HG03159 (cell line): ENCODE results near the gene SHMT1.
"Not testable (repeated sequence)": the region's sequence is repeated elsewhere in the genome, so short reads cannot be mapped to it uniquely, and the experiment has no call there.

Source experiments
- ATAC-seq: cut with Tn5 transposase; IDR thresholded peaks from one replicate; pipeline ENCODE4 v1.9.1; 2021; ENCODE audit warnings: mild to moderate bottlenecking, moderate library complexity; ENCODE audit not compliant: unreplicated experiment

Gene SHMT1

DNA sequence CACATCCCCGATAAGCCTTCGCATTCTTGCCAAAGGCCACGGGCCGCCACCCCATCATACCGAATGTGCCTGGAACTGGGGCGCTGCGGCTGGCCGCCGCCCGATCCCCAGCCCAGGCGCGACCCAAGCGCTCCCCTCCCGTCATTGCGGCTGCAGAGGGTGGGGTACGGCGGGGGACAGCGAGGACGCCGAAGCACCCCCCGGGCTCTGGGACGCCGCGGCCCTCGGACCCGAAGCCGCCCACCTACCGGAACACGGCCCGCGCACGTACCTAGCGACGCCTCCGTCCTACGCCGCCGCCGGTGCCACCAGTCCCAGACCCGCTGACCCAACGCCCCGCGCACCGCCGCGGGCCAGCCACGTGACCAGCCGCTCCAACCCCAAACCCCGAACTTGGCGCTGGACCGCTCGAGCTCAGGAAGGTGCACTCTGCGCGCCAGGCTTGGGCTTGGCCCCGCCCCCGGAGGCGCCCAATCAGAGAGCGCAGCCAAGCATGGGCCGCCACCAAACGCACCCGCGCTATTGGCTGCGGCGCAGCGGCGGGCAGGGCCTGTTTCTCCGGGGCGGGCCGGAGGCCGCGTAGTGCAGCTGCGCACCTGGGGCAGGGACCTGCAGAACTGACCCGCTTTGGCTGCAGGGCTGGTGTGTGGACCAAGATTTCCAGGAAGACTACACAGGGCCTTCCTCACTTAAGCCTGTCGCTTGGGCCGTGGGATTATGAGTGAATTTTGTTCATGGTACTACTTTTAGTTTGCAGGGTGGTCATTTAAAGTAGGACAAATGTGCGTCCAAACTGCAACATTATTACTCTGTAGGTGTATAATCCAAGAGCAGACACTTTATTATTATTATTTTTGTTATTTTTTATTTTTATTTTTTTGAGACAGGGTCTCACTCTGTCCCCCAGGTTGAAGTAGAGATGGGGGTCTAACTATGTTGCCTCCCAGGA, at the start of gene SHMT1:
SHMT1 (minus strand) TSS at position 450 of the 949 bp plus-strand sequence. CDS start 7,569 bp downstream, outside the sequence.
- ATAC-seq, result peak; percentile 96

DNA sequence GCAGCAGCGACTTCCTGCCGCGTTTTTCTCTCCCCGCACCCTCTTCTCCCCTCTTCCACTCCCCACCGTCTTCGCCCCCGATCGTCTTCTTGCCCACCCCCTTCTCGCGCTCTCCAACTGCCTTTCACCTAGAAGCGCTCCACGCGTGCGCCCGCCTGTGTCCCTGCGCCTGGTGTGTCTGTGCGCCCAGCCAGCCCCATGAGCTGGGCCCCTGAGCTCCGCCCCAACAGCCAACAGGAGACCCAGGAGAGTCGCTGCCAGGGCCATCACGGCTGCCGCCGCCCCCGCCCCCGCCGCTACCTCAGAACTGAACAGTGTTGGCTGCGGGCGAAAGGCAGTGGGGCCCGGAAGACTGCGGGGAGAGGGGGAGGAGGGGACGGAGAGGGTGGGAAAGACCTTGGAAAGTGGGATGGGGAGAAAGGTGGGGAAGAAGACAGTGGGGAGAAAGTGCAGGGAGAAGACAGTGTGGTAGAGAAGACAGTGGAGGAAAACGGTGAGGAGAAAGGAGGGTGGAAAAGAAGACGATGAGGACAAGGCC, 48.7 kb upstream of the SHMT1 start:
- not testable (repeated sequence) for ATAC-seq

DNA sequence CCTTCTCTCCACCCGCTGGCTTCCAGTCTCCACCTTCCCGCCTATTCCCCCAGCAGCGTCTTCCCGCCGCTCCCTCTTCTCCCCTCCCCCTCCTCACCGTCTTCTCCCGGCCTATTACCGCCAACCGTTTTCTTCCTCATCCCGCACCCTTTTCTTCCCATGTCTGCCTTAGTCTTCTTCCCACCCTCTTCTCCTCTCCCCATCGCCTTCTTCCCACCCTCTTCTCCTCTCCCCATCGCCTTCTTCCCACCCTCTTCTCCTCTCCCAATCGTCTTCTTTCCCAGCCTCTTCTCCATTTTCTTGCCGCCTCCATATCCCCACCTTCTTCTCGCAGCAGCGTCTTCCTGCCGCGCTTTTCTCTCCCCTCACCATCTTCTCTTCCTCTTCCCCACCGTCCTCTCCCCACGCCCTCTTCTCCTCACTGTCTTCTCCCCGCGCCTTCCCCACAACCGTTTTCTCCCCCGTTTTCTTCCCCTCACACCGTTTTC, 48.1 kb upstream of the SHMT1 start:
- ATAC-seq, result not testable (repeated sequence)

DNA sequence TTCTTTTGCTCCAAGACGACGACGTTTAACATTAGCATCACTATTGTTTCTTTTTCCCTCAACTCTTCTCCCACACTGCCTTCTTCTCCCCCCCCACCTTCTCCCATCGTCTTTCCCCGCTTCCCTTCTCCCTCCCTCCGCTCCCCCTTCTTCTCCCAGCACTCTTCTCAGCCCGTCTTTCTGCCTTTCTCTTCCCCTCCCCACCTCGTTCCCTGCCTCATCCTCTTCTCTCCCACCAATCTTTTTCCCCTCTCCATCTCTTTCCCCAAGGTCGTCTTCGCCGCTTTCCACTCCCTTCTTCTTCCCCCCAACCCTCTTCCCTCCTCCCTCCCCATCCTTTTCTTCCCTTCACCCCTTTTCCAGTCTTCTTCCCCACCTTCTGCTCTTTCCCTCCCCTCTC, 47.4 kb upstream of the SHMT1 start:
- ATAC-seq, result not testable (repeated sequence)

DNA sequence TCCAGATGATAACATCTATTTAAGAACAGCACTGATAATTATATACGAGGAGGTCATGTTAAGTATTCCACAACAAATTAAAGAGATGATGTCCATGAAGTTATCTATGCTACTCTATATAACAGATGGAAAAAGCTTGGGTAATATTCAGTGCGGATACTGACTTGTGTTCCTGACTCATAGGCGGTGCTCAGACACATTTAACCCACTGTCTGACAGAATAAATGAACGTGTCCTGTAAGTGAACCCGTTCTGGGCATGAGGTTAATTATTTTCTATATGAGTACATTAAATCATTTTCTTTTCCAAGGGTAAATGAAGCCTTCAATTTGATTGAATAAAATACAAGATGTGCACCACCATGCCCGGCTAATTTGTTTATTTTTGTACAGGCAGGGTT, 46.0 kb upstream of the SHMT1 start:
- ATAC-seq, result not testable (repeated sequence)

DNA sequence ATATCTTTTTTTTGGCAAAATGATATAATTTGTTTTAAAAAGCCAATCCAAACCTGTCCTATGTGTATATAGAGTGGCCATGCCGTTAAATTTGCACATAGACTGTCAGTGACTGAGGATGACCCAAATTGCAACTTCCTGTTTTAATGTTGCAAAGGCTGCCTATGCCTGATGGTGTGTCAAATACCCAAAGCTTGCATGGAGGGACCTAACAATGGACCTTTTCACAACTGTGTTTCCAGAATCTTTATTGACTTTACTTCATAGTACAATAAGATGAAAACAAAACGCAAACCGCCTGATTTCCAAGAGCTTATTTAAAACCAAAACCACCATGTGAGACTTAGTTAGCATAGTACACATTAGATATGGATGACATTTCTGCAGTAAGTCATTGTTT, 45.6 kb upstream of the SHMT1 start:
- not testable (repeated sequence) for ATAC-seq

DNA sequence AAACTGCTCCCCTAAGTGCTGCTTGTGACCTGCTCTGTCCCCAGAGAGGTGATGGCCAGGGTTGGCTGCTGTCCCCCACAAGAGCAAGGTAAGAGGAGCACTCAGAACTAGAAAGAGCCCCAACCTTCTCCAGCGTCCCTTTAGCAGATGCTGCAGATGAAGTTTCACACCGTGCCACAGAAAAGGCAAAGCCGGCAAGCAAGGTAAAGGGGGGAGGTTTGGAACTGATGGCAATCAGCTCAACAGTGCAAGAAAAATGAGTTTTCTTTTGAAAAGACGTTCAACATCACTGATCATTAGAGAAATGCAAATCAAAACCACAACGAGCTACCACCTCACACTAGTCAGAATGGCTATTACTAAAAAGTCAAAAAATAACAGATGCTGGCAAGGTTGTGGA, 40.3 kb upstream of the SHMT1 start:
- peak; percentile 75 for ATAC-seq

DNA sequence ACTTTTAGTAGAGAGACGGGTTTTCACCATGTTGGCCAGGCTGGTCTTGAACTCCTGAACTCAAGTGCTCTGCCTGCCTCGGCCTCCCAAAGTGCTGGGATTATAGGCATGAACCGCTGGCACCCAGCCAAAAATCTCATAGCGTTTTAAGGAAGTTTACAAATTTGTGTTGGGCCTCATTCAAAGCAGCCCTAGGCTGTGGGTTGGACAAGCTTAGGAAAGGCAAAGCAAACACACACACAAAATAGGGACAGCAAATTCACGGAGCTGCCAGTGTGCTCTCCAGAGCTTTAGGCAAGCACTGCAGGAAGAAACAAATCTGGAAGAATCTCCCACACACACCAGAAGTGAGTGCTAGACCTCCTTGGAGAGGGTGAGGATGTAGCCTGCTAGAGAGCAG, 39.8 kb upstream of the SHMT1 start:
- ATAC-seq, result not testable (repeated sequence)

DNA sequence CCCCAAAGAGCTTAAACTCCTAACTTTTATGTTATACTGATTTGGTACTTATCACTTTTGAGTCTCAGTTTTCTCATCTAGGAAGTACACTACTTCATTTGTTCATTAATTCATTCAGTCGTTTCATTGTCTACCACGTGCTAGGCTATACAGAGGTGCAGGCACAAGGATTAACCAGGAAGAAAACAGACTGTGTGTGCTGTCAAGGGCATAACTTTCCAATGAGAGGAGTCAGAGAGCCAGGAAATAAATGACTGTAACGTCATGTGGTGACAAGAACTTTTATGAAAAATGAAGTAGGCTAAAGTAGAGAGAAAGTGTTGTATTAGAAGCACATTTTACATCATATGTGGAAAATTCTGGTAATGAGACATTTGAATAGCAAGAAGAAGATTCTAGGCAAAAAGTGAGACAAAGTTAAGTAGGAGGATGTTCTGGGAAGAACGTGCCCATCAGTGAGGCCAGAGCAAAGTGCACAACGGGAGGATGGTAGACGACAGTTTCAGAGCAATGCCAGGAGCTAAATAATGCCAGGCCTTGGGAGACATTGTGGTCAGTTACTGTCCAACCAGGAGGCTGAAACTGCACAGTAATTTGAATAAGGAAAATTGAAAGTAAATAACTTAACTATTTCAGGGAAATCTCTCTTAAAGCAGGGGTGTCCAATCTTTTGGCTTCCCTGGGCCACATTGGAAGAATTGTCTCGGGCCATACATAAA, 38.7 kb upstream of the SHMT1 start:
- not testable (repeated sequence) for ATAC-seq

DNA sequence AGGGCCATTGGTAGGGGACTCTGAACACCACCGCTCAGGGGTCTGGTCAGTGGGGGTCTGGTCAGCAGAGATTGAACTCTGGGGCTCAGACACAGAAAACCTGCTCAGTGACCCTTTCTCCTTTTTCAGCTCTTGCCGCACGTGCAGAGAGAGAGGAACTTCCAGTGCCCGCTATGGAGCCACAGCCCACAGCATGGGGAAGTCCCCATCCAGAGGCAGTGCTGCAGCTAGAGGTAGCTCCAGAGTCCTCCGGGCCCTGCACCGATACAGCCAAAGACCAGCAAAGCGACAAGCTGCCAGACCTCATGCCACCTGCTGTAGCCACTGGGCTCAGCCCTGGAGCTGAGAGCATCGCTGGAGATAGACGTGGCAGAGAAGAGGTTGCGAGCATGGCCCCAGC, 25.4 kb upstream of the SHMT1 start:
- not testable (repeated sequence) for ATAC-seq

DNA sequence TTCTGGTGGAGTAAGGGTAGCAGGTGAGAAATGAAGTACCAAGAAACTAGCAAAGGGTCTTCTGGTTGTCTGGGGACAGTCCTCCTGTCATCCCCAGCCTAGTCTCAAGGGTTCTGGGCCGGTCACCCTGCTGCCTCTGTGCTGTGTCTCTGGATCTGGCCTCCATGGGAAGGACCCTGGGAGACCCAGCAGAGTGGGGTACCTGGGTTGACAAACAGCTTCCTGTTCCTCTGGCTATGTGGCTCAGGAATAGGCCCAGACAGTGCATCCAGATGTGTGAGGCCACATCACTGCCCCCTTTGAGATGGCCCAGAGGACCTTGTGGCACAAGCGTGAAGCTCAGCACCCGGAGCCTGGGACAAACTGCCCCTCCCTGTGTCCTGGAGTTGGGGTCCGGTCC, 24.9 kb upstream of the SHMT1 start:
- ATAC-seq, result not testable (repeated sequence)

DNA sequence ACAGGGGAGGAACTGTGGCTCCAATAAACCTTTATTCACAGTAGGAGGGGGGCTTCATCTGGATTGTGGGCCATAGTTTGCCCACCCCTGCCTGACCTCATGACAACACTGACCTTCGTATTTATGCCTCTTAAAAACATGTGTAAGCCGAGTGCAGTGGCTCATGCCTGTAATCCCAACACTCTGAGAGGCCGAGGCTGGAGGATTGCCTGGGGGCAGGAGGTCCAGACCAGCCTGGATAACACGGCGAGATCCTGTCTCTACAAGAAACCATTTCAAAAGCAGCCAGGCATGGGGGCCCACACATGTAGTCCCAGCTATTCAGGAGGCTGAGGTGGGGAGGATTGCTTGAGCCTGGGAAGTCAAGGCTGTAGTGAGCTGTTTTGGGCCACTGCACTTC, 24.2 kb upstream of the SHMT1 start:
- ATAC-seq, result not testable (repeated sequence)

DNA sequence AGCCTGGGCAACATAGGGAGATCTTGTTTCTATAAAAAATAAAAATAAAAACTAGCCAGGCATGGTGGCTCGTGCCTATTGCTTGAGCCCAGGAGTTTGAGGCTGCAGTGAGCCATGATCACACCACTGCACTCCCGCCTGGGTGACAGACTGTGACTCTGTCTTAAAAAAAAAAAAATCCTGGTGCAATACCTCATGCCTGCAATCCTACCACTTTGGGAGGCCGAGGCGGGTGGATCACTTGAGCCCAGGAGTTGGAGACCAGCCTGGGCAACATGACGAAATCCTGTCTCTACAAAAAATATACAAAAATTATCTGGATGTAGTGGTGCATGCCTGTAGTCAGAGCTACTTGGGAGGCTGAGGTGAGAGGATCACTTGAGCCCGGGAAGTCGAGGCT, 20.9 kb upstream of the SHMT1 start:
- ATAC-seq, result not testable (repeated sequence)

DNA sequence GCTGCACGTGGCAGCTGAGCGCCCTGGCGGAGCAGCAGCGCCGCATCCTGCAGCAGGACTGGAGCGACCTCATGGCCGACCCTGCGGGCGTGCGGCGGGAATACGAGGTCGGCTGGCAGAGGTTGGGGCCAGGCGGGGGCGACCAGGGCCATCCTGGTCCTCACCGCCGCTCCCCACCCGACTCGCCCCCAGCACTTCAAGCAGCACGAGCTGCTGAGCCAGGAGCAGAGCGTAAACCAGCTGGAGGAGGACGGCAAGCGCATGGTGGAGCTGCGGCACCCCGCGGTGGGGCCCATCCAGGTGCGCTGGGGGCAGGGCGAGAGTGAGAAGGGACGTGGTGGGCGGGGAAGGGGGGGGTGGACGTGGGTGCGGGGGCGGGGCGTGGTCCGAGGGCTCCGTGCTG, 19.7 kb upstream of the SHMT1 start:
- ATAC-seq, result not testable (repeated sequence)

DNA sequence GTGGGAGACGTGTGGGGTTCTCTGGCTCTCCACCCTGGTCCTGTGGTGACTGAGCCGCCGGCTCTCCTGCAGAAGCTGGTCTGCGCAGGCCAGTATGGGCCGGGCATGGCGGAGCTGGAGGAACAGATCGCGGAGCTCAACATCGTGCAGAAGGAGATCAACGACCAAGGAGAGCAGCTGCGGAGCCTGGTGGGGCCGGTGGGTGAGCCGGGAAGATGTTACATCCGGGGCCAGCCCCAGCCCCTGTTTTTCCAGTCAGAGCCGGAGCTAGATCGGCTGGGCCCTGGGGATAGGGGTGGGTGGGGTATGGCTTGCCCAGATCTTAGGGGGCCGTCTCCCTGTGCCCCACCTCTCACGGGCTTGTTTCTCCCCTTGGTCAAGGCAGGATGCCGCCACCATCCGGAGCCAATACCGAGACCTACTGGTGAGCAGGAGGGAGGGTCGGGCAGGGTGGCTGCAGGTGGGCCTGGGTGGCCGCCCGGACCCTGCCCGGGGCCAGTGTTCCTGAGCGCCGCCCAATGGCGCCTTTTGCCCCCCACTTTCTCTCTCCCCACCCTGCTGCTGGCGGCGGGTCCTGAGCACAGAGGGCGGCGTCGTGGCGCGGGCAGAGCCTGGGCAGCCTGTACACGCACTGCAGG, 19.2 kb upstream of the SHMT1 start:
- ATAC-seq, result no peak

DNA sequence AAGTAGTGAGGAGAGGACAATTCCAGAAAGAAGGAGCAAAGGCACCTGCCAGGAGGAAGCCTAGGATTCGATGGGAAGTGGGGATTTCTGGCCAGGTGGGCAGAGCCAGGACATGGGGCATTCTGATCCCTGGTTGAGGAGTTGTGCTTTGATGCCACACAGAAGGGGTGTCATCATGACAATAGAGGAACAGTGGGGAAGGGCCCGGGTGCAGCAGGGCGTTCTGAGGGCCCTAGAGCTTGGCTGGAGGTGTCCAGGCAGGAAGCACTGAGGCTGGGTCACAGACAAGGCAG, 18.5 kb upstream of the SHMT1 start:
- ATAC-seq, result no peak

DNA sequence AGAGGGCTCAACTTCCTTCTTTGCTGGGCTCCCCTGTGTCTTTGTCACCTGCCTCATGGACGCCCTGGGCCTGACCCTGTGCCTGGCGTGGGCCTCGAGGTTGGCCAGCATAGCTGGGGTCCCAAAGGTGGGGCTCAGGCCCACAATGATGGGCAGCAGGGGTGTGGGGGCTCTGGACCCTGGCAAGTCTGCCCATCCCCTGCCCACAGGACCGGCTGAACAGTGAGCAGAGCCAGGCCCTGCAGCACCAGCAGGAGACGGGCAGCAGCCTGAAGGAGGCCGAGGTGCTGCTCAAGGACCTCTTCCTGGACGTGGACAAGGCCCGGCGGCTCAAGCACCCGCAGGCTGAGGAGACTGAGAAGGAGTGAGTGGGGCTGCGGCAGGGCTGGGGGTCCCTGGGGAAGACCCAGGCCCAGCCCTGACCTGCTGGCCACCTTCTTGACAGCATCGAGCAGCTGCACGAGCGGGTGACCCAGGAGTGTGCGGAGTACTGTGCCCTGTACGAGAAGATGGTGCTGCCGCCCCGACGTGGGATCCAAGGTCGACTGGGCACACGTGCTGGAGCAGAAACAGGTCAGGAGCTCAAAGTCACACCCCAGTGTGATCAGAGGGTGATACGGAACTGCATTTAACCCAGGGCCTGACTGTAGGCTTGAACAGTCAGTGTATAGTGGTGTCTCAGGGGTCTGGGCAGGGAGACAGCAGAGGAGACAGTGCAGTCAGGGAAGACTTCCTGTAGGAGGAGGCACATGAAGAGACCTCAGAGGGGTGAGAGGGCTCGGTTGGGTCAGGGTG, 18.0 kb upstream of the SHMT1 start:
- ATAC-seq, result no peak

DNA sequence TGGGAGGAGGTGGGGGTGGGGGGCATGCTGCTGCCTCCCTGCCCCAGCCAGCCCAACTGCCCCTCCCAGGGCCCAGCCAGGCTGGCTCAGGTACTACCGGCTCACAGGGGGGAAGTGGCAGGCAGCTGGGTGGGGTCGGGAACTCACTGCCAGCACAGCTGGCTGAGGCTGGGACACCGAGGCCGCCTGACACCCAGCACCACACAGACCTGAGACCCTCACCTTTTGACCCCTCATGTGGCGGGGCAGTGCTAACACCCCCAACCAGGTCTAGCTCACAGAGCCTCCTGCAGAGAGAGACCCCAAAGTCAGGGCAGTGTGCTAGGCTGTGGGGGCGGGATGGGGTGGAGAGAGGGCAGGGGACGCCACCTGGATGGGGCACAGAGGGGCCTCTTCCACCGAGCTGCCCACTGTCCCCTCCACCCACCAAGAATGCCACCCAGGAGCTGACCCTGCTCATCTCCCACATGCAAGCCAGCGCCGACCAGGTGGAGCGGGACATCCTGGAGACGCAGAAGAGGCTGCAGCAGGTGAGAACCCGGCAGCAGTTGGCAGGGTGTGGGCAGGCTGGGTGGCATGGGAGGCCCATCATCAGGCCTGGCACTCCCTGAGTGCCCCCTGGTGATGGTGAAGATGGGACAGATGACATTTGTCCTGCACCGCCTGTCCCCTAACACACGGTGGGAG, 17.3 kb upstream of the SHMT1 start:
- no peak for ATAC-seq

DNA sequence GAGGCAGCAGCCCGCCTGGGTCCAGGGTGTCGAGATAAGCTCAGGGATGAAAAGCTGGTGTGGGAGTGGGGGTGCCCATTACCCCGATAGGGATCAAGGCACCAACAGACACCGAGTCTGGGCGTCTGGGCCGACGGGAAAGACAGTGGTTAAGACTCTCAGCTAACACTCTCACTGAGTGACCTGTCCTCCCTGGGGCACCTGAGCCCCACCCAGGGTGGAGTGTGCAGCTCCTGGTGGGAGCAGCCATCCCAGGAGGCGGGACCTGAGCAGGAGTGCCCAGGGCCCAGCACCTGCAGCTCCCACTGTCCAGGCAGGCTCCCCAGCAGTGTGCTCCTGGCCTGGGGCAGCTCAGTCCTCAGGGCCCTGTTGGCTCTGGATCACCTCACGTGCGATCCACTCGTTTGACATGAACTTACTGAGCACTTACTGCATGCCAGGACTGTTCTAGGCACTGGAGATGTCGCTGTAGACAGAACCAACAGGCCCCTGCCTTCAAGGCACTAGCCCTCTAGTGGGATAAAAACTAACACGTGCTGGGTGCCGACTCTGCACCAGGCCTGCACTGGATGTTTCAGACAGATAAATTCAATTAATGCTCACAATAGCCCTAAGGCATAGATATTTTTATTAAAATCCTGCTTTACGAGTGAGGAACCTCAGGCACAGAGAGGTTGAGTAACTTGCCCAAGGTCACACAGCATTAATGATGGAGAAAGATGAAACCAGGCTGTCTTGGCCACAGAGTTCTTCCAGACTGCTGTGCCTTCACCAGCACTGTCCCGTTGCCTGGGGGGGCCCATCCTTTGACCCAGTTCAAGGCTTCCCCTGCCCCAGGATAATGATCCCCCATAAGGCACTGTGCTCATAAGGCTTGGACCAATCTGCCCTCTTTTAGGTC, 16.1 kb upstream of the SHMT1 start:
- no peak for ATAC-seq
